ENCODE data around the gene SEPTIN6. TPM values are rescaled to one million over a fixed set of nuclear protein-coding genes. Genes with fewer than 3 reads are reported as not detected.

The SEPTIN6 gene
- polyA plus RNA-seq, 1 of the 3 experiments (the other 2 are of a cell fraction), result 33.1 TPM

DNA sequence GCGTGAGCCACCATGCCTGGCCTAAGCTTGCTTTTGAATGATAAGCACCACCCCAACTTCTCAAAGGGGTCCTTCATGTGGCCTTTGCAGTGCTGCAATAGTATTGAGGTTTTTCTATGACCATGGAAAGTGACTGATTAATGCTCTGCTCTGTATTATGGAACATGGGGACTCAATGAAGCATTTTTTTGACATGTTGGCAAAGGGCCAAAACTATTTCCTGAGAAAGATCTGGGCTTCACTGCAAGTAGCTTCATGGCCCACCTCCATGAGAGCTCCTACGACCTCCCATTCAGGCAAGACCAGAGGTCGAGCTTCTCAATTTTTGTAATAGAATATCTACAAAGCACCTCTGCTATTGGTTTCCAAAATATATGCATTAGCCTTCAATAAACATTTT lies 16.7 kb upstream of the SEPTIN6 start:
- Histone ChIP-seq H3K4me2 (no peak overlapping the region), H3K4me1 (ENCODE audit: control insufficient read depth in 1 of 2, insufficient read depth in 2 of 2, low read depth in 1 of 2, low read length in 1 of 2) (no peaks in the 10 kb centered on the region), H3K36me3 (replicated peaks in 1 of 2; ENCODE audit: control insufficient read depth in 1 of 2, insufficient read depth in 2 of 2, low read length in 1 of 2) (no peaks in the 10 kb centered on the region), H3K27ac (ENCODE audit: low read depth in 2 of 2, low read length in 1 of 2) (no peak overlapping the region), H3F3A (replicated peaks; ENCODE audit: insufficient read depth) (no peaks in the 10 kb centered on the region), H4K20me1 (ENCODE audit: insufficient read depth) (no peaks in the 10 kb centered on the region), H3K79me2 (ENCODE audit: insufficient read depth) (no peaks in the 10 kb centered on the region), H3K9ac (no peak overlapping the region), H3K9me3 (no peaks in the 10 kb centered on the region), H3K27me3 (ENCODE audit: insufficient read depth) (no peaks in the 10 kb centered on the region), H3K9me2 (no peaks in the 10 kb centered on the region), H2AFZ (ENCODE audit: low read depth) (no peak overlapping the region), H3K4me3 (ENCODE audit: low read depth in 2 of 2, low read length in 1 of 2) (no peak overlapping the region)
- WGBS (ENCODE audit: low lambda C conversion rate), result 59% methylated on average over 3 of the region's 3 CpGs
- ChIA-PET POLR2A (no interaction called here), CTCF (interaction anchor here (1.2 kb wide), 1 partner anchor 11 kb away, joined by 5 read pairs; no protein-coding TSS in a partner anchor)
- TF ChIP-seq, protein P1, sequence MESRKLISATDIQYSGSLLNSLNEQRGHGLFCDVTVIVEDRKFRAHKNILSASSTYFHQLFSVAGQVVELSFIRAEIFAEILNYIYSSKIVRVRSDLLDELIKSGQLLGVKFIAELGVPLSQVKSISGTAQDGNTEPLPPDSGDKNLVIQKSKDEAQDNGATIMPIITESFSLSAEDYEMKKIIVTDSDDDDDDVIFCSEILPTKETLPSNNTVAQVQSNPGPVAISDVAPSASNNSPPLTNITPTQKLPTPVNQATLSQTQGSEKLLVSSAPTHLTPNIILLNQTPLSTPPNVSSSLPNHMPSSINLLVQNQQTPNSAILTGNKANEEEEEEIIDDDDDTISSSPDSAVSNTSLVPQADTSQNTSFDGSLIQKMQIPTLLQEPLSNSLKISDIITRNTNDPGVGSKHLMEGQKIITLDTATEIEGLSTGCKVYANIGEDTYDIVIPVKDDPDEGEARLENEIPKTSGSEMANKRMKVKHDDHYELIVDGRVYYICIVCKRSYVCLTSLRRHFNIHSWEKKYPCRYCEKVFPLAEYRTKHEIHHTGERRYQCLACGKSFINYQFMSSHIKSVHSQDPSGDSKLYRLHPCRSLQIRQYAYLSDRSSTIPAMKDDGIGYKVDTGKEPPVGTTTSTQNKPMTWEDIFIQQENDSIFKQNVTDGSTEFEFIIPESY (IDR thresholded peaks at IDR 0.05; ENCODE audit: borderline replicate concordance, low read depth), result no peak
- TF ChIP-seq MXI1 (IDR thresholded peaks at IDR 0.05; ENCODE audit: low read depth, low read length) (no peak), GATA2 (CRISPR knock-in tag; IDR thresholded peaks at IDR 0.05) (no peak), RFX5 (IDR thresholded peaks at IDR 0.05; ENCODE audit: low read length) (no peak), FOXJ3 (CRISPR knock-in tag; IDR thresholded peaks at IDR 0.05) (no peak), ELF1 (IDR thresholded peaks at IDR 0.05) (no peak), NFIC (IDR thresholded peaks at IDR 0.05; ENCODE audit: borderline replicate concordance) (no peak), EP300 (IDR thresholded peaks at IDR 0.05; ENCODE audit: borderline replicate concordance in 1 of 2, low read depth in 1 of 2, low read length in 1 of 2) (no peak), MEF2A (IDR thresholded peaks at IDR 0.05; ENCODE audit: borderline replicate concordance, low read depth) (no peak), FOXM1 (IDR thresholded peaks at IDR 0.05; ENCODE audit: low read depth) (no peak), SMC3 (IDR thresholded peaks at IDR 0.05; ENCODE audit: low read depth, low read length) (no peak)
- TF ChIP-seq, protein P2, sequence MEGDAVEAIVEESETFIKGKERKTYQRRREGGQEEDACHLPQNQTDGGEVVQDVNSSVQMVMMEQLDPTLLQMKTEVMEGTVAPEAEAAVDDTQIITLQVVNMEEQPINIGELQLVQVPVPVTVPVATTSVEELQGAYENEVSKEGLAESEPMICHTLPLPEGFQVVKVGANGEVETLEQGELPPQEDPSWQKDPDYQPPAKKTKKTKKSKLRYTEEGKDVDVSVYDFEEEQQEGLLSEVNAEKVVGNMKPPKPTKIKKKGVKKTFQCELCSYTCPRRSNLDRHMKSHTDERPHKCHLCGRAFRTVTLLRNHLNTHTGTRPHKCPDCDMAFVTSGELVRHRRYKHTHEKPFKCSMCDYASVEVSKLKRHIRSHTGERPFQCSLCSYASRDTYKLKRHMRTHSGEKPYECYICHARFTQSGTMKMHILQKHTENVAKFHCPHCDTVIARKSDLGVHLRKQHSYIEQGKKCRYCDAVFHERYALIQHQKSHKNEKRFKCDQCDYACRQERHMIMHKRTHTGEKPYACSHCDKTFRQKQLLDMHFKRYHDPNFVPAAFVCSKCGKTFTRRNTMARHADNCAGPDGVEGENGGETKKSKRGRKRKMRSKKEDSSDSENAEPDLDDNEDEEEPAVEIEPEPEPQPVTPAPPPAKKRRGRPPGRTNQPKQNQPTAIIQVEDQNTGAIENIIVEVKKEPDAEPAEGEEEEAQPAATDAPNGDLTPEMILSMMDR (IDR thresholded peaks at IDR 0.05), result no peak
- TF ChIP-seq, protein P3, sequence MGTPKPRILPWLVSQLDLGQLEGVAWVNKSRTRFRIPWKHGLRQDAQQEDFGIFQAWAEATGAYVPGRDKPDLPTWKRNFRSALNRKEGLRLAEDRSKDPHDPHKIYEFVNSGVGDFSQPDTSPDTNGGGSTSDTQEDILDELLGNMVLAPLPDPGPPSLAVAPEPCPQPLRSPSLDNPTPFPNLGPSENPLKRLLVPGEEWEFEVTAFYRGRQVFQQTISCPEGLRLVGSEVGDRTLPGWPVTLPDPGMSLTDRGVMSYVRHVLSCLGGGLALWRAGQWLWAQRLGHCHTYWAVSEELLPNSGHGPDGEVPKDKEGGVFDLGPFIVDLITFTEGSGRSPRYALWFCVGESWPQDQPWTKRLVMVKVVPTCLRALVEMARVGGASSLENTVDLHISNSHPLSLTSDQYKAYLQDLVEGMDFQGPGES (IDR thresholded peaks at IDR 0.05; ENCODE audit: low read depth, low read length), result no peak
- TF ChIP-seq, protein P4, sequence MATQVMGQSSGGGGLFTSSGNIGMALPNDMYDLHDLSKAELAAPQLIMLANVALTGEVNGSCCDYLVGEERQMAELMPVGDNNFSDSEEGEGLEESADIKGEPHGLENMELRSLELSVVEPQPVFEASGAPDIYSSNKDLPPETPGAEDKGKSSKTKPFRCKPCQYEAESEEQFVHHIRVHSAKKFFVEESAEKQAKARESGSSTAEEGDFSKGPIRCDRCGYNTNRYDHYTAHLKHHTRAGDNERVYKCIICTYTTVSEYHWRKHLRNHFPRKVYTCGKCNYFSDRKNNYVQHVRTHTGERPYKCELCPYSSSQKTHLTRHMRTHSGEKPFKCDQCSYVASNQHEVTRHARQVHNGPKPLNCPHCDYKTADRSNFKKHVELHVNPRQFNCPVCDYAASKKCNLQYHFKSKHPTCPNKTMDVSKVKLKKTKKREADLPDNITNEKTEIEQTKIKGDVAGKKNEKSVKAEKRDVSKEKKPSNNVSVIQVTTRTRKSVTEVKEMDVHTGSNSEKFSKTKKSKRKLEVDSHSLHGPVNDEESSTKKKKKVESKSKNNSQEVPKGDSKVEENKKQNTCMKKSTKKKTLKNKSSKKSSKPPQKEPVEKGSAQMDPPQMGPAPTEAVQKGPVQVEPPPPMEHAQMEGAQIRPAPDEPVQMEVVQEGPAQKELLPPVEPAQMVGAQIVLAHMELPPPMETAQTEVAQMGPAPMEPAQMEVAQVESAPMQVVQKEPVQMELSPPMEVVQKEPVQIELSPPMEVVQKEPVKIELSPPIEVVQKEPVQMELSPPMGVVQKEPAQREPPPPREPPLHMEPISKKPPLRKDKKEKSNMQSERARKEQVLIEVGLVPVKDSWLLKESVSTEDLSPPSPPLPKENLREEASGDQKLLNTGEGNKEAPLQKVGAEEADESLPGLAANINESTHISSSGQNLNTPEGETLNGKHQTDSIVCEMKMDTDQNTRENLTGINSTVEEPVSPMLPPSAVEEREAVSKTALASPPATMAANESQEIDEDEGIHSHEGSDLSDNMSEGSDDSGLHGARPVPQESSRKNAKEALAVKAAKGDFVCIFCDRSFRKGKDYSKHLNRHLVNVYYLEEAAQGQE (IDR thresholded peaks at IDR 0.05; ENCODE audit: low read depth, low read length), result no peak
- TF ChIP-seq, protein P5, sequence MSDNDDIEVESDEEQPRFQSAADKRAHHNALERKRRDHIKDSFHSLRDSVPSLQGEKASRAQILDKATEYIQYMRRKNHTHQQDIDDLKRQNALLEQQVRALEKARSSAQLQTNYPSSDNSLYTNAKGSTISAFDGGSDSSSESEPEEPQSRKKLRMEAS (IDR thresholded peaks at IDR 0.05; ENCODE audit: low read depth), result no peak
- no peak for DNase-seq

Data from SK-N-SH (cell line).